HG02759 (cell line): ENCODE results near the gene COL23A1.

Experiments used
- ATAC-seq: cut with Tn5 transposase; IDR thresholded peaks from one replicate; pipeline ENCODE4 v1.9.1; 2021; ENCODE audit warnings: mild to moderate bottlenecking, moderate library complexity; ENCODE audit not compliant: unreplicated experiment

COL23A1 gene

GRCh38 chr5:178278358-178279023, 311.7 kb downstream of the COL23A1 start:
- ATAC-seq, result no peak

- no peak for ATAC-seq
Observed at GRCh38 chr5:178277866-178278265, 312.3 kb downstream of the COL23A1 start.

GRCh38 chr5:178277346-178277745, 312.8 kb downstream of the COL23A1 start:
- no peak for ATAC-seq

- no peak for ATAC-seq
Observed at GRCh38 chr5:178274781-178275537, 315.2 kb downstream of the COL23A1 start.

- ATAC-seq, result no peak
Observed at GRCh38 chr5:178273665-178274541, 316.3 kb downstream of the COL23A1 start.

GRCh38 chr5:178273041-178273440, 317.2 kb downstream of the COL23A1 start:
- ATAC-seq, result no peak

GRCh38 chr5:178272591-178272990, 317.6 kb downstream of the COL23A1 start:
- ATAC-seq, result no peak

GRCh38 chr5:178271726-178272479, 318.3 kb downstream of the COL23A1 start:
- ATAC-seq, result no peak

- no peak for ATAC-seq
Observed at GRCh38 chr5:178271231-178271630, 319.0 kb downstream of the COL23A1 start.

- no peak for ATAC-seq
Observed at GRCh38 chr5:178269499-178269898, 320.7 kb downstream of the COL23A1 start.

GRCh38 chr5:178267876-178268275, 322.3 kb downstream of the COL23A1 start:
- ATAC-seq, result no peak

- ATAC-seq, result no peak
Observed at GRCh38 chr5:178267245-178267644, 322.9 kb downstream of the COL23A1 start.

GRCh38 chr5:178266581-178266980, 323.6 kb downstream of the COL23A1 start:
- ATAC-seq, result no peak

- no peak for ATAC-seq
Observed at GRCh38 chr5:178265746-178266145, 324.4 kb downstream of the COL23A1 start.

- ATAC-seq, result no peak
Observed at GRCh38 chr5:178264044-178264443, 326.1 kb downstream of the COL23A1 start.

GRCh38 chr5:178261666-178262600, 328.3 kb downstream of the COL23A1 start:
- no peak for ATAC-seq

GRCh38 chr5:178259623-178260536, 330.3 kb downstream of the COL23A1 start:
- no peak for ATAC-seq

- ATAC-seq, result no peak
Observed at GRCh38 chr5:178257650-178258049, 332.5 kb downstream of the COL23A1 start.

- no peak for ATAC-seq
Observed at GRCh38 chr5:178256746-178257145, 333.4 kb downstream of the COL23A1 start.
